Suprapubic skin (tissue), 4 donors: Measurements from ENCODE around the gene LNPEP.

Experiments
- POLR2A ChIP-seq, 2 donors: fragments of 450-650 bp; IDR thresholded peaks; one replicate each; pipeline ENCODE4 v1.6.1; 2017; ENCODE audit warnings: antibody characterized with exemption in 2 of 2, mild to moderate bottlenecking in 2 of 2, moderate library complexity in 2 of 2
- POLR2AphosphoS5 ChIP-seq, 3 donors: sonication (generic); formaldehyde crosslinking; IDR thresholded peaks; one replicate each; pipeline ENCODE4 v1.6.1; 2017; ENCODE audit warnings: antibody characterized with exemption in 3 of 3
- TF ChIP-seq, protein P1 (sequence below), 2 donors: fragments of 200-600 bp in 1 of 2; fragments of 450-650 bp in 1 of 2; sonication (generic) in 1 of 2; IDR thresholded peaks; one replicate each; pipeline ENCODE4 v1.5.1; 2016 to 2019; ENCODE audit warnings: antibody characterized with exemption in 2 of 2, mild to moderate bottlenecking in 1 of 2, moderate library complexity in 1 of 2

DNA sequence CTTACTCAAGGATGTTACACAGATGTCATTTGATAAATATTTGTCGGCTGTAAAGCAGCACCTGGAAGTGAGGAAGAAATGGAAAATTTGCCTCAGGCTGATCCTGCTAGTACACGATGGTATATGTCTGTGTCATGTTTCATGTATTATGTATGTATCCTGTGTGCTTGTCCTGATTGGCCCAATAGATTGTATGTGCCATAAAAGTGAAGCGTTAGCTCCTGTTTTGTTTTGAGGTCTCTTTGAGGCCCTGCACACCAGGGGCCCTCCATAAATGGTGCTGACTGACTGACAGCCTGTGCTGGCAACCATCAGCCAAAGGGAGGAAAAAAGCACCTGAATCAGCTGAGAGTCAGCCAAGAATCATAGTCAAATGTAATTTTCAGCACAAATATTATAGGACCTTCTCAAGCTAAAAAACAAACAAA lies 11.8 kb upstream of the LNPEP start:
- TF ChIP-seq, protein P1, sequence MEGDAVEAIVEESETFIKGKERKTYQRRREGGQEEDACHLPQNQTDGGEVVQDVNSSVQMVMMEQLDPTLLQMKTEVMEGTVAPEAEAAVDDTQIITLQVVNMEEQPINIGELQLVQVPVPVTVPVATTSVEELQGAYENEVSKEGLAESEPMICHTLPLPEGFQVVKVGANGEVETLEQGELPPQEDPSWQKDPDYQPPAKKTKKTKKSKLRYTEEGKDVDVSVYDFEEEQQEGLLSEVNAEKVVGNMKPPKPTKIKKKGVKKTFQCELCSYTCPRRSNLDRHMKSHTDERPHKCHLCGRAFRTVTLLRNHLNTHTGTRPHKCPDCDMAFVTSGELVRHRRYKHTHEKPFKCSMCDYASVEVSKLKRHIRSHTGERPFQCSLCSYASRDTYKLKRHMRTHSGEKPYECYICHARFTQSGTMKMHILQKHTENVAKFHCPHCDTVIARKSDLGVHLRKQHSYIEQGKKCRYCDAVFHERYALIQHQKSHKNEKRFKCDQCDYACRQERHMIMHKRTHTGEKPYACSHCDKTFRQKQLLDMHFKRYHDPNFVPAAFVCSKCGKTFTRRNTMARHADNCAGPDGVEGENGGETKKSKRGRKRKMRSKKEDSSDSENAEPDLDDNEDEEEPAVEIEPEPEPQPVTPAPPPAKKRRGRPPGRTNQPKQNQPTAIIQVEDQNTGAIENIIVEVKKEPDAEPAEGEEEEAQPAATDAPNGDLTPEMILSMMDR (IDR thresholded peaks at IDR 0.05) = no peak
- TF ChIP-seq POLR2A (IDR thresholded peaks at IDR 0.05) (no peak), POLR2AphosphoS5 (IDR thresholded peaks at IDR 0.05) (no peak)
